Astrocyte of the spinal cord (primary cell): ENCODE measurements around the gene PRAF2.

Experiments used
- DNase-seq: peaks from one replicate; pipeline ENCODE4 v3.0.0; 2011; ENCODE audit warnings: low read depth, low spot score
- H3K4me3 ChIP-seq: 2 replicates; pipeline ENCODE4 v1.5.1; 2011; ENCODE audit warnings: low read depth, mild to moderate bottlenecking, low read length, moderate library complexity
- in situ Hi-C: cut with HindIII; loops from 2 replicates; pipeline ENCODE4 v1.10.0; 2017; ENCODE audit warnings: low sequenced_read_pairs
- TF ChIP-seq, protein P1 (sequence below): IDR thresholded peaks from 2 replicates; pipeline ENCODE4 v1.5.1; 2012; ENCODE audit warnings: low read depth, mild to moderate bottlenecking, low read length, inconsistent platforms

PRAF2 gene

DNA sequence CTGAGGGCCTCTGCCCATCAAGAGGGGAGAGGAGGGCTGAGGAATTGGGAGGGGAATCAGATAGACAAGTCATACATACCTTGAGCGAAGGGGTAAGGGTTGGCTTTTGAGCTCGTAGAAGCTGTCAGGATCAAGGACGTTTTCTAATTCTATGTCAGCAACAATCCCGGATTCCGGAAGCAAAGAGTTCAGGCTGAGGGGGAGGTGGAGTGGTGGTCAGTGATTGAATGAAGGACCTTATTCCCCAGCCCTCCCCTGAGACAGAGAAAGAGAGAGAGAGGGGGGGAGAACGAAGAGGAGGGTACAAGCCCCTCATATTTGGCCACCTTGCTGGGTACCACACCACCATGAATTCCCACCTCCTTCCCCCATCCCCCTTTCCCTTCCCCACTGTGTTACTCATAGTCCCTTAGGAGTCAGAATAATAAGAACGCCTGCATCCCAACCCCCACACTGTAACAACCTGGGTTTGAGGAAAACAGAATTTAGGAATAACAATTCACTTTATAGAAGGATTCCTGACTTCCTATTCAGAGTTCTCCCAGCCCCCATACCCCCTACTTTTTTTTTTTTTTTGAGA, 33.3 kb downstream of the PRAF2 start:
- TF ChIP-seq, protein P1, sequence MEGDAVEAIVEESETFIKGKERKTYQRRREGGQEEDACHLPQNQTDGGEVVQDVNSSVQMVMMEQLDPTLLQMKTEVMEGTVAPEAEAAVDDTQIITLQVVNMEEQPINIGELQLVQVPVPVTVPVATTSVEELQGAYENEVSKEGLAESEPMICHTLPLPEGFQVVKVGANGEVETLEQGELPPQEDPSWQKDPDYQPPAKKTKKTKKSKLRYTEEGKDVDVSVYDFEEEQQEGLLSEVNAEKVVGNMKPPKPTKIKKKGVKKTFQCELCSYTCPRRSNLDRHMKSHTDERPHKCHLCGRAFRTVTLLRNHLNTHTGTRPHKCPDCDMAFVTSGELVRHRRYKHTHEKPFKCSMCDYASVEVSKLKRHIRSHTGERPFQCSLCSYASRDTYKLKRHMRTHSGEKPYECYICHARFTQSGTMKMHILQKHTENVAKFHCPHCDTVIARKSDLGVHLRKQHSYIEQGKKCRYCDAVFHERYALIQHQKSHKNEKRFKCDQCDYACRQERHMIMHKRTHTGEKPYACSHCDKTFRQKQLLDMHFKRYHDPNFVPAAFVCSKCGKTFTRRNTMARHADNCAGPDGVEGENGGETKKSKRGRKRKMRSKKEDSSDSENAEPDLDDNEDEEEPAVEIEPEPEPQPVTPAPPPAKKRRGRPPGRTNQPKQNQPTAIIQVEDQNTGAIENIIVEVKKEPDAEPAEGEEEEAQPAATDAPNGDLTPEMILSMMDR = no peak
- DNase-seq = peak; percentile 4
- H3K4me3 ChIP-seq = peak overlapping the region; percentile 68
- in situ Hi-C loops = no loop called here

DNA sequence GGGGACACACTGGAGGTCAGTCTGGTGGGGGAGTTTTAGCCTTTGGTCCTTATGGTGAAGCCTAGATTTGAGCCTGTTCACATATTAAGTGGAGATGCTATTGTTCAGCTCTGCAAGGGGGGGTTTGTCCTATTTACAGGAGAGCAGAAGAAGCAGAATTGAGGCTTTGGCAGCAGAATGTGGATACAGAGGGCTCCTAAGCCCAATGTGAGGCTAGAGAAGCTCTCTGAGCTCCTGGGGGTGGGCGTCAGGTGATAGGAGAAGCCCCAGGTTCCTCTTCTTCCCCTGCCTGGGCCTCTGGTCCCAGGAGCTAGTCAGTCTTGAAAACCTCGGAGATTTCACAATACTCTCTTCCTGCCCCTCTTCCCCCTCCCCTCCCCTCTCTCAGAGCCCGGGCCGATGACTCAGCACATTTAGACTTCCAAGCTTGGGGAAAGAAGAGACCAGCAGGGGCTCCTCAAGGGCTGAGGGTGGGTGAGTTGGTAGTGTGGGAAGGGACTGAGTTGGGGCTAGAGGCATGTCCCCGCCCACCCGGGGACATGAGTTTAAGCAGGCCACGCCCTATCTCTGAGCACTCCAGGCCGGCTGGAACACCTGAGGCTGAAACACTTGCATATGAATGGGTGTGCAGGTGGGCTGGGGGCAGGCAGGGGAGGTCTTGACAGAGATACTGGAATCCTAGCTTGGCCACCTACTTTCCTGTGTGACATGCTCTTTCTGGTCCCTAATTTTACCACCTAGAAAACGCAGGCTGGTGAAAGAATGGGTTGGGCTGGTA, 34.0 kb downstream of the PRAF2 start:
- TF ChIP-seq, protein P1 = peak; percentile 17
- in situ Hi-C loops = no loop called here
- peak overlapping the region; percentile 68 for H3K4me3 ChIP-seq
- DNase-seq = peak; percentile 95

DNA sequence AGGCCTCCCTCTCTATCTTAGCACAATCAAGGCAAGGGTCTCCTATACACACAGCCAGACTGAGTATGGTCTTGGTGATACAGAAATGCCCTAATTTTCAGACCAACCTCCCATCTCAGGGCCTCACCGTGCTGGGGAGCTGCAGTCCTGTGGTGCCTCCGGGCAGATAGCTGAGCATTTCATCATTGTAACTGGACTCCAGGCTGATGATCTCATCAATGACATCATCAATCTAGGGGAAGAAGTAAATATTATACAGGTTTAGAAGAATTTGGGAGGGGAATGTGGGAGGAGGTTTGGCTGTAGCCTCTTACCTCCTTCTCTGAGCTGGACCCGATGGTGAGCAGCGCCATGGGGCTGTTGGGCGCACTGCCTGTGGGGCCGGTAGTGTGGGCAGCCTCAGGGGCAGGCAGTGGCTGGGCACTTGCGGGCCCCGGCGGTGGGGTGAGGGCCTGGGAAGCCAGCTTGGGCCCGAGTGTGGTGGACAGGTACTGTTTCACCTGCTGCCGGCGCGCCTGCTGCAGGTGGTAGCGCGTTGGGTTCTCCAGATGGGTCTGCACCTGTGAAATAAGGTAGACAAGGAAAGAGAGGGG, 35.8 kb downstream of the PRAF2 start:
- in situ Hi-C loops = no loop called here
- H3K4me3 ChIP-seq = no peak overlapping the region
- TF ChIP-seq, protein P1 = no peak
- DNase-seq = peak; percentile 18

GRCh38 chrX:49030283-49030682, 43.5 kb downstream of the PRAF2 start:
- no peak overlapping the region for H3K4me3 ChIP-seq
- no peak for DNase-seq
- in situ Hi-C loops = no loop called here
- TF ChIP-seq, protein P1 = no peak

DNA sequence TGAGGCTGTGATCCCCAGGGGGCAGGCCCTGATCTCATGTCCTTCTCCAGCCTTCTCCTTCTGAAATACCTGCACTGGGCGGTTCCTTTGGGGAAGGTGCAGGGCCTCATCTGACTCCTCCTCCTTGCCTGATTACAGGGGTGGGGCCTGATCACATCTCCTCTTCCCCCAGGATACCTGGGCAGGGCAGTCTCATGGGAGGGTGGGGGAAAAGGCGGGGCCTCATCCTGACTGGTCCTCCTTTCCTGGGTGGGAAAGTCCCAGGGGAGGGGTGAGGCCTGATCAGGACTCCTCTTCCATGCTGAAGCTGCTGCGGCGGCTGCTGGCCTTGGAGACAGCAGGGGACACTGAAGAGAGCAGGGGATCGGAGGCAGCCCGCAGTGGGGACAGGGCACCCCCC, 43.9 kb downstream of the PRAF2 start:
- DNase-seq = no peak
- TF ChIP-seq, protein P1 = no peak
- in situ Hi-C loops = no loop called here
- H3K4me3 ChIP-seq = no peak overlapping the region
